NCI-H128 (cell line): ENCODE measurements around the gene TTC16.

Source experiments
- DNase-seq: peaks from one replicate; lab custom pipeline; 2025; ENCODE audit not compliant: unreplicated experiment; lab: John Stamatoyannopoulos, UW

The TTC16 gene

GRCh38 chr9:127720865-127721227 lies 5.0 kb downstream of the TTC16 start:
- DNase-seq = no peak

- no peak for DNase-seq
Measured at GRCh38 chr9:127721391-127721821, 5.5 kb downstream of the TTC16 start.

DNA sequence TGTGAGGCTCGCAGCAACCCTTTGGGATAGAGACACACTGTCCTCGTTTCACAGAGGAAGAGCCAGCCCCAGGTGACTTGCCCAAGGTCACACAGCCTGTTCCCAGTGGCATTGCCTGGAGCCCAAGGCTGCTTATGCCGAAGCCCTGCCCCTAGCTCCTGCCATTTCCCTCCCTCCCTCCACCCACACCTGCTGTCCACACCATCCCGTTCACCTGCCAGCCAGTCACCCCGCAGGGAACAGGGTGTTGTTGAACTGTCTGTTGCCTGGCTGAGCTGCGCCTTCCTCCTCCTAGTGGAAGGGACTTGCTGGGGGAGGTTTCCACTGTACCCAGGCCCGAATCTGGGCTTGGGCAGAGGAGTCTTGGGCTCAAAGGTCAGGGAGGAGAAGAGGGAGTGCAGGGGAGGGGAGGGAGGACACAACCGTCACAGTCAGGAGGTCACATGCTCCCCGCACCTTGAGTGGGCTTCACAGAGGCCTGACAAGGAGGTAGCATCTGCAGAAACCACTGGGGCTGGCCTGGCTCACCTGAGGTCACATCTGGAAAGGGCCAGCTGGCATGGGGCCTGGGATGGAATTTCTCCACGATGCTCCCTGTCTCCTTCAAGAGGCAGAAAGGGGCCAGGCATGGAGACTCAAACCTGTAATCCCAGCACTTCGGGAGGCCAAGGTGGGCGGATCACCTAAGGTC lies 6.3 kb downstream of the TTC16 start:
- DNase-seq = no peak

DNA sequence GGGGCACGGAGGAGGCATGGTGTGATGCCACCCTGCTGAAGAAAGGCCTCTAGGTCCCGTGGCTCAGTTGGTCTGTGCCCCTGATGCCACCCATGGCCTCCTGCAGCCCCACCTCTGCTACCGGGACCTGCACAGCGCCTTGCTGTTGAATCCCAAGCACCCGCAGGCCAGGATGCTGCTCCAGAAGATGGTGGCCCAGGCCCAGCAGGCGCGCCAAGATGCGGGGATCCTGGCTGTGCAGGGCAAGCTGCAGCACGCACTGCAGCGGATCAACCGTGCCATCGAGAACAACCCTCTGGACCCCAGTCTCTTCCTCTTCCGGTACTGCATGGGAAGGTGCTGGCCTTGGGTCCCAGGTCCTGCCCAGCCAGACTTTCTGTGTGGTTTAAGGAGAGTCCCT lies 7.1 kb downstream of the TTC16 start:
- no peak for DNase-seq

DNA sequence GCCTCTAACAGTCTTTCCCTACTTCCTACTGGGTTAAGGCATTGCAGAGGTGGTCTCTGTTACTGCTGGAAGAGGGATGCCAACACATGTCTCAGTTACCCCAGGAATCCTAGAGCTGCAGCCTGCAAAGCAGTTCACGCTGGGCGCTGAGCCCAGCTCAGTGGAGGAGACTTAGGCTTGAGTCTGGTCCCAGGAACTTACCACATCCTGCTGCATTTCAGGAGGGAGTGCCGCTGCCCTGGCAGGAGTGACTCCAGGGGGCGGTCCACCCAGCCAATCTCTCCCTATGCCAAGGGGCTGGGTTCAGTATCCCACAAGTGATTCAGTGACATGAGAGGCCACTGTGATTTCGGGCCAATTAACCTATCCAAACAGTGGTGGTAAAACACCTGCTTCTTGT lies 7.6 kb downstream of the TTC16 start:
- no peak for DNase-seq

DNA sequence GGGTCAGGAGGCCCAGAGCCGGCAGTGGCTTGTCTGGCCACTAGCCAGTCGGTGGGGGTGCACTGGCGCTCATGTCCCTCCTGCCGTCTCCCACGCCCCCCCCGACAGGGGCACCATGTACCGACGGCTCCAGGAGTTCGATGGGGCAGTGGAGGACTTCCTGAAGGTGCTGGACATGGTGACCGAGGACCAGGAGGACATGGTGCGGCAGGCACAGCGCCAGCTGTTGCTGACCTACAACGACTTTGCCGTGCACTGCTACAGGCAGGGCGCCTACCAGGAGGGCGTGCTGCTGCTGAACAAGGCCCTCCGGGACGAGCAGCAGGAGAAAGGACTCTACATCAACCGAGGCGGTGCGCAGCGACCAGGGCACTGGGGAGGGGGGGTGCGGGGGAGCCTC lies 8.1 kb downstream of the TTC16 start:
- DNase-seq = no peak

- DNase-seq = no peak
Measured at GRCh38 chr9:127726871-127727270, 11.0 kb downstream of the TTC16 start.

- DNase-seq = no peak
Measured at GRCh38 chr9:127728808-127729207, 12.9 kb downstream of the TTC16 start.

- DNase-seq = no peak
Measured at GRCh38 chr9:127729522-127730256, 13.8 kb downstream of the TTC16 start.

DNA sequence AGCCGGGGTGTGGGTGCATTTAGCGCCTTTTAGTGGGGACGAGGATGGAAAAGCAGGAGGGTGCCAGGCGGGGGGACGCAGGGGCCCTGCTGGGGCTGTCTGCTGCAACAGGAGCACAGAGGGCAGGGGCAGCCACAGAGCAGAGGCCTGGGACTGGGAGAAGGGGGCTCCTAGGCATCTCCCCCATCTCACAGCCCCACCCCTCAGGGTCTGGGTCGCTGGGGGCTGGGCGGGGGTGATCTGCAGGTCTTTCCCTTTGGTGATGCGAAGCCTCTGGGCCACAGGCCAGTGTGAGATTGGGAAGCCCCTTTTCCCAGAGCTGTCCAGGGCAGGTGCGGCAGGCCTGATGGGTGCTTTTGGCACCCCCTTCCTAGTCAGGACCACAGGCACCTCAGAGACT lies 14.4 kb downstream of the TTC16 start:
- DNase-seq = no peak

- DNase-seq = no peak
Measured at GRCh38 chr9:127730799-127731410, 15.0 kb downstream of the TTC16 start.

- no peak for DNase-seq
Measured at GRCh38 chr9:127731938-127732337, 16.1 kb downstream of the TTC16 start.

DNA sequence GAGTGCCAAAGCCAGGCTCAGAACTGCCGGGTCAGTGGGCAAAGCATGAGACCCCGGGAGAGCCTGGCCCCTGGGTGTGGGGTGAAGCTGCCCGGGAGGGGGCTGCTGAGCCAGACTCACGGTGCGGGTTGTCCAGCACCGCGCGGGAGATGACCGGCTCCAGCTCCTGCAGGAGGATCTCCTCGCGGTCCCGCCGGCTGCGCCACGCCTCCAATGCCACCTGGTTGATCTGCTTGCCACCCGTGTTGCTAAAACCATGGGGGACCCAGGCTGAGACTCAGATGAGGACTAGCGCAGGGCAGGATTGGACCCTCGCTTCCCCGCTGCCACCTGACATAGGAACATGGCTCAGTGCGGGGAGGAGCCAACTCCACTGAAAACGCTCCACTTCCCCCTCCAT lies 16.6 kb downstream of the TTC16 start:
- DNase-seq = no peak

DNA sequence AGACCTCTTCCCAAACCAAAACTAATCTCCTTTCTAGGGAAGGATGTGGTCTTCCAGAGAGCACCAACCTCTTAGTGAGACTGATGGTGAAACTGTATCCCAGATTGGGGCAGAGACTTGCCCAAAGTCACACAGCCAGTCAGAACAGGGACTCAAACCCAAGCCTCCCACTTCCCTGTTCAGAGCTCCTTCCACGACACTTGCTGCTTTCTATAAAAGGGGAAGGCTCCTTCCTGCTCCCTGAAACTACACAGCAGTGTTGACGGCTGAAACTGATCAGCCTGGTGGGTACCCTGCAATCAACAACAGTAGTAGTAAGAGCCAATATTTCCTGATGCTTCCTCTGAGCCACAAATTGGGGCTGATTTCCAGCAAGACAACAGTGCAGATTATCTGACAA lies 17.7 kb downstream of the TTC16 start:
- DNase-seq = no peak

DNA sequence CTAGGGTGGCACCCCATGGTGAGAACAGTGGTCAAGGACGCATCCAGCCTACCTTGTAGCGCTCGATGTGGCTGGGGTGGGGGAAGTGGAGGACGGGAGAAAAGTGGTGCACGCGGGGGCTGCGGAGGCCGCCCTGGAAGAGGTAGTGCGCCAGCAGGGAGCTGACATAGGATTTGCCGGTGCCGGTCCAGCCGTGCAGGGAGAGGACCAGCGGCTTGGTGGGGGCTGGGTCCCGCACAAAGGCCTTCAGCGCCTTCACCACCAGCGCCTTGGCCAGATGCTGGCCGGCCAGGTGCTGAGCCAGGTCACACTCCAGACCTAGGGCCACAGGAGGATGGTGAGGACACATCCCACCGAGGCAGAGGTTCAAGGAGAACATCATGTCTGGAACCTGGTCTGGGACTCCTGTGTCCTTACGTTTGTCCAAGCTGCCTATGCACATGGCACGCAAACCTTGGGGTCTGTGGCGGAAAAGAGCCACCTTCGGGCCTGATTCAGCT lies 18.4 kb downstream of the TTC16 start:
- DNase-seq = no peak

GRCh38 chr9:127734747-127735529 lies 19.1 kb downstream of the TTC16 start, which contains the start of gene TOR2A:
TSS of gene TOR2A (minus strand) at chr9:127735294. CDS start at chr9:127735270, 24 bp downstream.
- DNase-seq = peak; percentile 97

DNA sequence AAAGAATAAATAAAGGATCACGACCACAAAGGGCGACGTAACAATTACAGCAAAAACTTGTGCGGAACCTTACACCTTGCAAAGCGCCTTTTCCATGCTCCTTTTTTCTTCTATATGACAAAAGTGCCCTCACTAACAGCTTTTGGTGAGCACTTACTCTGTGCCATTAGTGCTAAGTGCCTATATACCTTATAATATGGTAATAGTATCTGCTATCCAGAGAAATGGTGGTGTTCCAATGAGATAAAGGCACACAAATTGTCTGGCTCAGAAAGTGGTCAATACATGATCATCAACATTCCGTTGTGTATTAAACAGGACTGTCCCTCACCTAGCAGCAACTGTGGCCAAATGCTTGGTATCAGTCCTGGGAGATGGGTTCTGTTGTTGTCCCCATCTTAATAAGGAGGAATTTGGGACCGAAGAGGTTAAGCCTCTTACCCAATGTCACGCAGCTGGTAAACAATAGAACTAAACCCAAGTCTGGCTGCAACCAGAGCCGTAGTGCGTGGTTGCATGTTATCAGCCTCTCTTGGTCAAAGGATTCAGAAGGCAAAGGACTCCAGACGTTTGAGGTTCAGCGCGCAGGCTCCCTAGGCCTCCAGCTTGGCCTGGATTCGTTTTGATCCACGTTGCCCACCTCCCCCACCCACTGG lies 19.8 kb downstream of the TTC16 start:
- DNase-seq = no peak

DNA sequence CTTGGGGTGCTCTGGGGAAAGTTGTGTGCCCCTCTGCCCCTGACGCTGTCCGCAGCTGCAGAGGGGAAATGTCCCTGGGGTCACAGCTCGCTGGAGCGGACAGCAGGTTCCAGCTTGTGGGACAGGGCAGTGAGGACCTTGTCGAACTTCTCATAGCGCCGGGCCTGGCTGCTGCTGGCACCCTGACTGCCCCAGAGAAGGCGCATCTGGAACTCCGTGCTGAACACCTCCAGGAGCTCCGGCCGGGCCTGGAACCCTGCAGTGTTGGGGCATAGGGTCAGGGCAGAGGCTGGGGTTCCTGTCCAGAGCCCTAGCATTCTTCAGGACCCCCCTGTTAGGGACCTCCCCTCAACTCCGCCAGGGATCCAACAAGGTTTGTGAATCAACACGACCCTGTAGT lies 22.8 kb downstream of the TTC16 start:
- DNase-seq = no peak

GRCh38 chr9:127739614-127740330 lies 23.9 kb downstream of the TTC16 start:
- no peak for DNase-seq

DNA sequence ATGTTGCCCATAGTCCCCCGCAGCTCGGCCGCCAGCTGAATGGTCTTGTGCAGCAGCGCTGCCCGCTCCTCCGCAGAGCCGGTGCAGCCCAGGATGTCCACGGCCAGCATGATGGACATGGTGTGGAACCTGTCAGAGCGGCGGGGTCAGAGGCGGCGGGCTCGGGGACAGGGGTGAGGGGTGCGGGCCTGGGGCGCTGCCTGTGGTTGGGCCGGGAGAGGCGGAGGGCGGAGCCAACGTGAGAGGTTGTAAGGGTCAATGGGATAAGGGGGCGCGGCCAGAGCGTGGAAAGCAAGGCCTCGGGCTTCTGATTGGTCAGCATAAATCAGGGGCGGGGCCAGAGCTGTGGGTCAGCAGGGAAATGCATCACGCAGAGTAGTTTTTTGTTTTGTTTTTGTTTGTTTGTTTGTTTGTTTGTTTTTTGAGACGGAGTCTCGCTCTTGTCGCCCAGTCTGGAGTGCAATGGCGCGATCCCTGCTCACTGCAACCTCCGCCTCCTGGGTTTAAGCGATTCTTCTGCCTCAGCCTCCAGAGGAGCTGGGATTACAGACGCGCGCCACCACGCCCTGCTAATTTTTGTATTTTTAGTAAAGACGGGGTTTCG lies 26.1 kb downstream of the TTC16 start:
- no peak for DNase-seq
